Retinal pigment epithelial cell (primary cell): ENCODE measurements around the gene SYNM.

ENCODE experiments used
- DNase-seq: peaks from one replicate; pipeline ENCODE4 v3.0.0-alpha.2; 2010; ENCODE audit warnings: low read depth
- H3K4me3 ChIP-seq: 2 replicates; pipeline ENCODE4 v1.5.1; 2011; ENCODE audit warnings: mild to moderate bottlenecking, low read length, control low read depth, moderate library complexity
- TF ChIP-seq, protein P1 (sequence below): conservative IDR thresholded peaks from 2 replicates; pipeline ENCODE4 v1.5.1; 2011; ENCODE audit warnings: low read depth, low read length, control low read depth, inconsistent platforms

Gene SYNM

DNA sequence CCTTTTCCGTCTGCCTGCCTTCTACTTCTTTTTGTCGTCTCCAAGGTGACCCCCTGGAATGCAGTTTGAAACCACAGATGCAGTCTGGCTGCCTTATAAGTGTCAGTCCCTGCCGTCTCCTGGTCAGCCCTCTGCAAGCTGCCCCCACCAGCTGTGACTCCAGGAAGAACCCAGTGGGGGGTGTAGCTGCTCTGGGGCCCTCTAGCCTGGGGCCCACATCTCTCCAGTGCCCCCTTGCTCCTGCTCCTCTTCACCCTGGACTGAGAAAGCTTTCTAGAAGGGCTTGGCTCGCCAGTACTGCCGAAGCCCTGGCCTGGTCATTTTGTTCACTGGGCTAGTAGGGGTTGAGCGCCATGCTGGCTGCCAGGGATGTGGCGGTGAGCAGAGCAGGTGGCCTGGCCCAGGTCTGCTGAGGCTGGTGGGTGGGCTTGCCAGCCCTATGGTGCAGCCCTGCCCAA lies 21.3 kb downstream of the SYNM start:
- TF ChIP-seq, protein P1, sequence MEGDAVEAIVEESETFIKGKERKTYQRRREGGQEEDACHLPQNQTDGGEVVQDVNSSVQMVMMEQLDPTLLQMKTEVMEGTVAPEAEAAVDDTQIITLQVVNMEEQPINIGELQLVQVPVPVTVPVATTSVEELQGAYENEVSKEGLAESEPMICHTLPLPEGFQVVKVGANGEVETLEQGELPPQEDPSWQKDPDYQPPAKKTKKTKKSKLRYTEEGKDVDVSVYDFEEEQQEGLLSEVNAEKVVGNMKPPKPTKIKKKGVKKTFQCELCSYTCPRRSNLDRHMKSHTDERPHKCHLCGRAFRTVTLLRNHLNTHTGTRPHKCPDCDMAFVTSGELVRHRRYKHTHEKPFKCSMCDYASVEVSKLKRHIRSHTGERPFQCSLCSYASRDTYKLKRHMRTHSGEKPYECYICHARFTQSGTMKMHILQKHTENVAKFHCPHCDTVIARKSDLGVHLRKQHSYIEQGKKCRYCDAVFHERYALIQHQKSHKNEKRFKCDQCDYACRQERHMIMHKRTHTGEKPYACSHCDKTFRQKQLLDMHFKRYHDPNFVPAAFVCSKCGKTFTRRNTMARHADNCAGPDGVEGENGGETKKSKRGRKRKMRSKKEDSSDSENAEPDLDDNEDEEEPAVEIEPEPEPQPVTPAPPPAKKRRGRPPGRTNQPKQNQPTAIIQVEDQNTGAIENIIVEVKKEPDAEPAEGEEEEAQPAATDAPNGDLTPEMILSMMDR: no peak
- H3K4me3 ChIP-seq: no peak overlapping the region
- DNase-seq: no peak

DNA sequence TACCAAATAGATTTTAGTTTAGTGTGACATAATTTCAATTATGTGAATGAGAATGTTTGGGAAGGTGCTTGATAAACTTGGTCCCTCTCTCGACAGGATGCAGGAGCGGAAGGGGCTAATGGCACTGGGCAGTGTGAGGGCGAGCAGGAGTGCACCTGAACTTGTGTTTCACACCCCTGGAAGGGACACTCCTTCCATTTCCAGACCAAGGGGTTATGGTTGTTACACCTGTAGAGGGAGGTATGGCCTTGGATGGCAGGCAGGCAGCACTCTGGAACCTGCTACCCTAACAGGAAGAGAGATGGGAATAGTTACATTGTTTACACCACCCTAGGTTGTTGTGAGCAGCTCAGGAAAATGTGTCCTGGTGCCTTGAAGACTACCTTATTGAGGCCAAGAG lies 22.1 kb downstream of the SYNM start:
- no peak for DNase-seq
- no peak overlapping the region for H3K4me3 ChIP-seq
- TF ChIP-seq, protein P1: no peak

DNA sequence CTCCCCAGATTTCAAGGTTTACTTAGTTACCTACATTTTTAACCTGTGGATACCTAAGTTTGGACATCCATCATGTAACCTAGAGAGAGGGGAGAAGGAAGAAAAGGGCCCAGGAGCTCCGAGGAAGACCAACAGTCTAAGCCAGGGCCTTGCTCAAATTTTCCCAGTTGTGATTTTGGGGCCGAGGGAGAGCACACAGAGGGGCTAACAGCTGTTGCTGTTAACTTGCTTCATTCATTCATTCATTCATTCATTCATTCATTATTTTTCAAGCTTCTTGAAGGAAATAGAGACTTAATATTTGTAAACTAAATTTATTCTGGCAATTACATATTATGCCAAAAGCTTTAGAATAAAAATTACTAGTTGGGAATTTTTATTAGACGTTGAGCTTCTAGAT lies 22.9 kb downstream of the SYNM start:
- H3K4me3 ChIP-seq: no peak overlapping the region
- TF ChIP-seq, protein P1: no peak
- DNase-seq: no peak

DNA sequence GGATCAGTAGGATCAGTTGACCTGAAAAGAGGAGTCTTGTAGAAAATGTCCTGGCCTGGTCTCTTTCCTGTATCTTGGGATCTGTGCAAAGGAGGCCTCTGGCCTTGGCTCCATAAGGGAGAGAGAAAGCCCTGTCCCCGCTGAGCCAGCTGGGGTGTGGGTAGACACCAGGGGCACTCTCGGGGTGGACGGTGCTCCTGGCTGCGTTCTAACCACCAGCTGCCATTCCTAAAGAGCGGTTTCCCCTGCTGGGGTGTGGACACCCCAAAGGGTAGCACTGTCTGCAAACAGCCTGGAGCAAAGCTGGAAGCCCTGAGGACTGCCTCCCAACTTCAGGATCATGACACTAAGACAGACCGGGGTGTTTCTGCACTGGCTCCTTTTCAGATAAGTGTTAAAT lies 23.5 kb downstream of the SYNM start:
- no peak overlapping the region for H3K4me3 ChIP-seq
- no peak for DNase-seq
- TF ChIP-seq, protein P1: no peak

DNA sequence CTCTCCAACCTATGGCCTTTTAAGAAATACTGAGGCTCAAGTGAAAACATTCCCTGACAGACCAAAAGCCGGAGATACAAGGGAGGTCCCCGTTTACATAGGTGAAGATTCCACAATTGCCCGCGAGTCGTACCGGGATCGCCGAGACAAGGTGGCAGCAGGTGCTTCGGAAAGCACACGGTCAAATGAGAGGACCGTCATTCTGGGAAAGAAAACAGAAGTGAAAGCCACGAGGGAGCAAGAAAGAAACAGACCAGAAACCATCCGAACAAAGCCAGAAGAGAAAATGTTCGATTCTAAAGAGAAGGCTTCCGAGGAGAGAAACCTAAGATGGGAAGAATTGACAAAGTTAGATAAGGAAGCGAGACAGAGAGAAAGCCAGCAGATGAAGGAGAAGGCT lies 24.8 kb downstream of the SYNM start:
- no peak overlapping the region for H3K4me3 ChIP-seq
- DNase-seq: no peak
- TF ChIP-seq, protein P1: no peak

DNA sequence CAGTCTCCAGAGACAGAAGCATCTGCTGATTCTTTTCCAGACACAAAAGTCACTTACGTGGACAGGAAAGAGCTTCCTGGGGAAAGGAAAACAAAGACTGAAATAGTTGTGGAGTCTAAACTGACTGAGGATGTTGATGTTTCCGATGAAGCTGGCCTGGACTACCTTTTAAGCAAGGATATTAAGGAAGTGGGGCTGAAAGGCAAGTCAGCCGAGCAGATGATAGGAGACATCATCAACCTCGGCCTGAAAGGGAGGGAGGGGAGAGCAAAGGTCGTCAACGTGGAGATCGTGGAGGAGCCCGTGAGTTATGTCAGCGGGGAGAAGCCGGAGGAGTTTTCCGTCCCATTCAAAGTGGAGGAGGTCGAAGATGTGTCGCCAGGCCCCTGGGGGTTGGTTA lies 25.4 kb downstream of the SYNM start:
- no peak overlapping the region for H3K4me3 ChIP-seq
- no peak for DNase-seq
- TF ChIP-seq, protein P1: no peak

DNA sequence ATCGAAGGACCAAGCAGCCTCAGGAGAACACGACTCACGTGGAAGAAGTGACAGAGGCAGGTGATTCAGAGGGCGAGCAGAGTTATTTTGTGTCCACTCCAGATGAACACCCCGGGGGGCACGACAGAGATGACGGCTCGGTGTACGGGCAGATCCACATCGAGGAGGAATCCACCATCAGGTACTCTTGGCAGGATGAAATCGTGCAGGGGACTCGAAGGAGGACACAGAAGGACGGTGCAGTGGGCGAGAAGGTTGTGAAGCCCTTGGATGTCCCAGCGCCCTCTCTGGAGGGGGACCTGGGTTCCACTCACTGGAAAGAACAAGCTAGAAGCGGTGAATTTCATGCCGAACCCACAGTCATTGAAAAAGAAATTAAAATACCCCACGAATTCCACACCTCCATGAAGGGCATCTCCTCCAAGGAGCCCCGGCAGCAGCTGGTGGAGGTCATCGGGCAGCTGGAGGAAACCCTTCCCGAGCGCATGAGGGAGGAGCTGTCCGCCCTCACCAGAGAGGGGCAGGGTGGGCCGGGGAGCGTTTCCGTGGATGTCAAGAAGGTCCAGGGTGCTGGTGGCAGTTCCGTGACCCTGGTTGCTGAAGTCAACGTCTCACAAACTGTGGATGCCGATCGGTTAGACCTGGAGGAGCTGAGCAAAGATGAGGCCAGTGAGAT lies 26.0 kb downstream of the SYNM start:
- no peak for DNase-seq
- TF ChIP-seq, protein P1: no peak
- H3K4me3 ChIP-seq: no peak overlapping the region
